Stimulated activated CD4-positive, alpha-beta T cell treated with anti-CD3 and anti-CD28 coated beads, Interleukin-15, amount 100 ng/mL, for 24 hours (primary cell): ENCODE results near the gene TMC7.
A peak's percentile ranks its signal among the peaks of the same experiment; 100 is the strongest.
"Not testable (repeated sequence)": the region's sequence is repeated elsewhere in the genome, so short reads cannot be mapped to it uniquely, and the experiment has no call there.

Source experiments
- DNase-seq: peaks from one replicate; pipeline ENCODE4 v3.0.0-alpha.2; 2020

TMC7 gene

GRCh38 chr16:18983565-18984434 is at the start of gene TMC7:
TSS of gene TMC7 (plus strand) at chr16:18983934. CDS start at chr16:18984064, 130 bp downstream.
- DNase-seq, result peak; percentile 67

GRCh38 chr16:18936727-18937340 is 46.9 kb upstream of the TMC7 start:
- no peak for DNase-seq

- DNase-seq, result no peak
Observed at GRCh38 chr16:18937390-18937789, 46.3 kb upstream of the TMC7 start.

GRCh38 chr16:18938986-18939385 is 44.7 kb upstream of the TMC7 start:
- no peak for DNase-seq

- no peak for DNase-seq
Observed at GRCh38 chr16:18941471-18941870, 42.3 kb upstream of the TMC7 start.

- DNase-seq, result no peak
Observed at GRCh38 chr16:18942061-18942460, 41.7 kb upstream of the TMC7 start.

GRCh38 chr16:18943414-18943813 is 40.3 kb upstream of the TMC7 start:
- no peak for DNase-seq

GRCh38 chr16:18945233-18945632 is 38.5 kb upstream of the TMC7 start:
- DNase-seq, result no peak

GRCh38 chr16:18948372-18949020 is 35.2 kb upstream of the TMC7 start:
- no peak for DNase-seq

GRCh38 chr16:18950469-18951185 is 33.1 kb upstream of the TMC7 start:
- DNase-seq, result no peak

GRCh38 chr16:18953547-18953946 is 30.2 kb upstream of the TMC7 start:
- DNase-seq, result no peak

- DNase-seq, result peak; percentile 27
Observed at GRCh38 chr16:18955874-18956580, 27.7 kb upstream of the TMC7 start.

- DNase-seq, result not testable (repeated sequence)
Observed at GRCh38 chr16:18956658-18957241, 27.0 kb upstream of the TMC7 start.

- DNase-seq, result no peak
Observed at GRCh38 chr16:18958621-18959029, 25.1 kb upstream of the TMC7 start.

GRCh38 chr16:18959031-18959505 is 24.7 kb upstream of the TMC7 start:
- no peak for DNase-seq

GRCh38 chr16:18965555-18965954 is 18.2 kb upstream of the TMC7 start:
- no peak for DNase-seq

GRCh38 chr16:18966791-18967190 is 16.9 kb upstream of the TMC7 start:
- DNase-seq, result no peak

- DNase-seq, result peak; percentile 83
Observed at GRCh38 chr16:18969050-18969854, 14.5 kb upstream of the TMC7 start.

GRCh38 chr16:18969855-18970240 is 13.9 kb upstream of the TMC7 start:
- DNase-seq, result no peak

GRCh38 chr16:18975109-18975508 is 8.6 kb upstream of the TMC7 start:
- DNase-seq, result no peak

- no peak for DNase-seq
Observed at GRCh38 chr16:18979936-18980335, 3.8 kb upstream of the TMC7 start.
